Spleen (tissue), 11 donors: ENCODE measurements around the gene MDGA2. TPM values are rescaled to one million over a fixed set of nuclear protein-coding genes. Genes with fewer than 3 reads are reported as not detected.

ENCODE experiments used
- DNase-seq: peaks from one replicate; pipeline ENCODE4 v3.0.0-alpha.2; 2020
- H3K27ac ChIP-seq, 8 donors: fragments of 200-600 bp; sonication (generic) in 7 of 8; 1 replicate in 4 of 8; 2 replicates in 4 of 8; pipeline versions ENCODE4 v1.5.0 to v1.8.0; 2016 to 2021; ENCODE audit warnings: inconsistent platforms in 4 of 8, mild to moderate bottlenecking in 4 of 8, moderate library complexity in 1 of 8
- H3K27me3 ChIP-seq, 7 donors: fragments of 200-600 bp; sonication (generic) in 6 of 7; replicated peaks in 1 of 7; 1 replicate in 4 of 7; 2 replicates in 3 of 7; pipeline versions ENCODE4 v1.5.0 to v1.8.0; 2016 to 2021; ENCODE audit warnings: inconsistent platforms in 3 of 7, mild to moderate bottlenecking in 1 of 7
- H3K36me3 ChIP-seq, 6 donors: fragments of 200-600 bp; sonication (generic) in 5 of 6; 1 replicate in 4 of 6; 2 replicates in 2 of 6; pipeline versions ENCODE4 v1.5.0 to v1.8.0; 2016 to 2021; ENCODE audit warnings: inconsistent platforms in 2 of 6
- H3K4me1 ChIP-seq, 6 donors: fragments of 200-600 bp; sonication (generic) in 5 of 6; 1 replicate in 3 of 6; 2 replicates in 3 of 6; pipeline versions ENCODE4 v1.5.0 to v1.8.0; 2016 to 2021; ENCODE audit warnings: inconsistent platforms in 3 of 6
- H3K4me3 ChIP-seq, 8 donors: fragments of 200-600 bp; sonication (generic) in 7 of 8; 1 replicate in 4 of 8; 2 replicates in 4 of 8; pipeline versions ENCODE4 v1.5.0 to v1.8.0; 2016 to 2021; ENCODE audit warnings: inconsistent platforms in 4 of 8, mild to moderate bottlenecking in 4 of 8, moderate library complexity in 2 of 8
- H3K9me3 ChIP-seq, 8 donors: fragments of 200-600 bp; sonication (generic) in 7 of 8; 1 replicate in 4 of 8; 2 replicates in 4 of 8; pipeline versions ENCODE4 v1.5.0 to v1.8.0; 2016 to 2021; ENCODE audit warnings: inconsistent platforms in 4 of 8
- CTCF ChIP-seq, 11 experiments: fragments of 200-600 bp in 7 of 11; fragments of 450-650 bp in 4 of 11; sonication (generic) in 4 of 11; IDR thresholded peaks in 8 of 11; conservative IDR thresholded peaks in 3 of 11; 1 replicate in 7 of 11; 2 replicates in 4 of 11; pipeline versions ENCODE4 v1.4.0 to v1.8.0; 2016 to 2021; ENCODE audit warnings: antibody characterized with exemption in 11 of 11, inconsistent platforms in 4 of 11, mild to moderate bottlenecking in 1 of 11
- POLR2A ChIP-seq, 3 donors: fragments of 450-650 bp; IDR thresholded peaks; one replicate each; pipeline ENCODE4 v1.5.1; 2017; ENCODE audit warnings: antibody characterized with exemption in 3 of 3, mild to moderate bottlenecking in 1 of 3
- POLR2AphosphoS5 ChIP-seq, 3 donors: sonication (generic); formaldehyde crosslinking; IDR thresholded peaks; one replicate each; pipeline ENCODE4 v1.5.1; 2017; ENCODE audit warnings: antibody characterized with exemption in 3 of 3
- WGBS, 5 donors: extraction: QIAGEN DNeasy Blood & Tissue Kit in 3 of 5; methylation state at CpG; one replicate each; pipeline versions ENCODE4 v1.1.5 to v1.1.7; 2013 to 2018; 5-methylcytosine and 5-hydroxymethylcytosine counted together
- intact Hi-C: fragments of 100-400 bp; cut with DNase I; formaldehyde crosslinking; loops from one replicate; pipeline ENCODE4 v1.15.0; 2023; ENCODE audit warnings: low total_unique reads
- polyA plus RNA-seq, 3 donors: library from polyadenylated mRNA; stranded (reverse); fragments of 200-250 nt; gene quantifications; one replicate each; pipeline ENCODE4 v1.2.1, GENCODE V29; 2013
- total RNA-seq, 7 donors: library from RNA; depleted of rRNA in 3 of 7; stranded (reverse); fragments of >200 nt in 3 of 7; fragmentation: NEBNext Ultra II Directional in 4 of 7; extraction: Animal tissue kit (Norgen Biotek cat#: 25700) in 4 of 7; gene quantifications; one replicate each; pipeline versions ENCODE4 v1.1.0 to v1.2.1, GENCODE V29; 2016 to 2021
- donor health status: healthy with polysubstance abuse.
- donor health status: DM: no; HTN: no; CAD: no; lungs with moderate emphysema.
- donor health status: DM: no; HTN: no; CAD: no.
- donor health status: Bipolar disorder and iron deficiency.
- donor health status: healthy.
- donor health status: DM: no; HTN: no; CAD: no.
- donor health status: DM: yes; HTN: yes; CAD: no.

The MDGA2 gene
- total and polyA plus RNA-seq, 10 donors, result 0.06 to 0.26 (median 0.07) TPM; not detected in 7

- Histone ChIP-seq H3K36me3 (no peaks in the 10 kb centered on the region), H3K4me1 (no peaks in the 10 kb centered on the region), H3K27ac (no peak overlapping the region), H3K27me3 (no peaks in the 10 kb centered on the region), H3K9me3 (no peaks in the 10 kb centered on the region), H3K4me3 (no peak overlapping the region)
- no peak for TF ChIP-seq POLR2A (IDR thresholded peaks at IDR 0.05)
- no peak for TF ChIP-seq POLR2AphosphoS5 (IDR thresholded peaks at IDR 0.05)
- no peak for TF ChIP-seq CTCF (IDR thresholded peaks at IDR 0.05 in 8 of 11, conservative IDR thresholded peaks at IDR 0.05 in 3 of 11)
- intact Hi-C loops, result no loop called here
- WGBS, 5 donors, result 80 to 89% (median 83%) methylated on average over 2 of the region's 2 CpGs
- no peak for DNase-seq
Measured at GRCh38 chr14:47322751-47323150, 352.7 kb downstream of the MDGA2 start.

DNA sequence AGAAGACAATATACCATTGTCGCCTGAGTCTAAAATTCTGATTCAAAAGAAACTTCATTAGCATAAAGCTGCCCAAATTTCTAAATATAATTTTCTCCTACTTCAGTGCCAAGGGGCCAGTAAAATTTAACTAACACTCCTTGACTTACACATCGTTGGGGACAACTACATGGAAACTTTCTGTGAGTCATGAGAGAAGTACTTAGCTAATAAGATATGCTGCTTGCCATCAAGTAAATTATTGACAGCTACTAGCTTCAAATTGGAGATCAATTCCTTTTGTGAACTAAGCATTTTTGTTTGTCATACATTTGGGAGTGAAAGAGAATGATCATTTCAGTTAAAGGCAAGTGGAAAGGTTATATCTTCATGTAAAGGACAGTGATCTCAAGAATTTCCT, 373.3 kb downstream of the MDGA2 start:
- no peak for TF ChIP-seq POLR2AphosphoS5 (IDR thresholded peaks at IDR 0.05)
- TF ChIP-seq CTCF (IDR thresholded peaks at IDR 0.05 in 8 of 11, conservative IDR thresholded peaks at IDR 0.05 in 3 of 11), result no peak
- TF ChIP-seq POLR2A (IDR thresholded peaks at IDR 0.05), result no peak
- intact Hi-C loops, result no loop called here
- Histone ChIP-seq H3K36me3 (no peaks in the 10 kb centered on the region), H3K27me3 (no peaks in the 10 kb centered on the region), H3K27ac (no peak overlapping the region), H3K4me3 (no peak overlapping the region), H3K4me1 (no peaks in the 10 kb centered on the region), H3K9me3 (peaks cover 0 to 5% (median 0%) of the 10 kb centered on the region in 8 donors)
- DNase-seq, result no peak
- WGBS, 5 donors, result 72 to 89% (median 81%) methylated on average over 2 of the region's 2 CpGs

- no peak for TF ChIP-seq POLR2A (IDR thresholded peaks at IDR 0.05)
- TF ChIP-seq POLR2AphosphoS5 (IDR thresholded peaks at IDR 0.05), result no peak
- no peak for TF ChIP-seq CTCF (IDR thresholded peaks at IDR 0.05 in 8 of 11, conservative IDR thresholded peaks at IDR 0.05 in 3 of 11)
- Histone ChIP-seq H3K27ac (no peak overlapping the region), H3K4me3 (no peak overlapping the region), H3K36me3 (no peaks in the 10 kb centered on the region), H3K27me3 (no peaks in the 10 kb centered on the region), H3K9me3 (peaks cover 0 to 5% (median 0%) of the 10 kb centered on the region in 8 donors), H3K4me1 (no peaks in the 10 kb centered on the region)
- no peak for DNase-seq
- WGBS, 5 donors, result 54 to 70% (median 60%) methylated on average over 3 of the region's 3 CpGs
- intact Hi-C loops, result no loop called here
Measured at GRCh38 chr14:47300796-47301195, 374.6 kb downstream of the MDGA2 start.

DNA sequence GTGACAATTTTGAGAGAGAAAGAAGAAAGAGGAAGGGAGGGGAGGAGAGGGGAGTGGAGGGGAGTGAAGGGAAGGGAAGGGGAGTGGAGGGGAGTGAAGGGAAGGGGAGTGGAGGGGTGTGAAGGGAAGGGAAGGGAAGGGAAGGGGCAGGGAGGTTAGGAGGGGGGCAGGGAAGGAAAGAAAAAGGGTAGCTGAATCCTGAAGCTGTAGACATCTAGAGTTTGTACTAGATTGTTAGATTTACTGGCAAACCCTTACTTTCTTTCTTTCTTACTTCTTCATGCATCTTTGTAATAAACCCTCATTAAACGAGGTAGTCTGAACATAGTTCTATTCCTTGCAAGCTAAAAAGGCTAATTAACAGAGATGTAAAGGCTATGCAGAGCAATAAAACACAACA, 378.0 kb downstream of the MDGA2 start:
- Histone ChIP-seq H3K27ac (no peak overlapping the region), H3K27me3 (no peaks in the 10 kb centered on the region), H3K4me3 (no peak overlapping the region), H3K9me3 (no peaks in the 10 kb centered on the region), H3K4me1 (no peaks in the 10 kb centered on the region), H3K36me3 (no peaks in the 10 kb centered on the region)
- intact Hi-C loops, result no loop called here
- DNase-seq, result no peak
- WGBS, 5 donors, result 49 to 80% (median 59%) methylated on average over 1 of the region's 1 CpG
- TF ChIP-seq CTCF (IDR thresholded peaks at IDR 0.05 in 8 of 11, conservative IDR thresholded peaks at IDR 0.05 in 3 of 11) (no peak), POLR2AphosphoS5 (IDR thresholded peaks at IDR 0.05) (no peak), POLR2A (IDR thresholded peaks at IDR 0.05) (no peak)
